DOHH2 (cell line): ENCODE measurements around the gene KRT77.

Experiments used
- H3F3A ChIP-seq: fragments of 200-600 bp; sonication (generic), shearing (Covaris generic); 2 replicates; pipeline ENCODE4 v1.6.0; 2016; ENCODE audit warnings: antibody characterized with exemption, mild to moderate bottlenecking; ENCODE audit not compliant: control insufficient read depth, insufficient read depth
- H3K27ac ChIP-seq: fragments of 200-600 bp; sonication (generic); 2 replicates; pipeline ENCODE4 v1.5.1; 2014; ENCODE audit warnings: low read depth, mild to moderate bottlenecking, low read length, moderate library complexity
- H3K27me3 ChIP-seq: fragments of 200-600 bp; sonication (generic); 2 replicates; pipeline ENCODE4 v1.6.1; 2014; ENCODE audit warnings: mild to moderate bottlenecking, low read length, mixed read lengths; ENCODE audit not compliant: control insufficient read depth
- H3K36me3 ChIP-seq: fragments of 200-600 bp; sonication (generic); 2 replicates; pipeline ENCODE4 v1.6.1; 2014; ENCODE audit warnings: mild to moderate bottlenecking, low read length, moderate library complexity, mixed read lengths; ENCODE audit not compliant: control insufficient read depth
- H3K4me1 ChIP-seq: fragments of 200-600 bp; sonication (generic); 2 replicates; pipeline ENCODE4 v1.6.1; 2014; ENCODE audit warnings: mild to moderate bottlenecking, low read length, mixed read lengths; ENCODE audit not compliant: control insufficient read depth
- H3K4me2 ChIP-seq: fragments of 200-600 bp; sonication (generic); 2 replicates; pipeline ENCODE4 v1.6.0; 2014; ENCODE audit warnings: mild to moderate bottlenecking, low read length, moderate library complexity
- H3K4me3 ChIP-seq: fragments of 200-600 bp; sonication (generic); 2 replicates; pipeline ENCODE4 v1.5.1; 2014; ENCODE audit warnings: mild to moderate bottlenecking, low read length, mixed read lengths
- H3K79me2 ChIP-seq: fragments of 200-600 bp; sonication (generic); 2 replicates; pipeline ENCODE4 v1.6.1; 2014; ENCODE audit warnings: mild to moderate bottlenecking, low read length, mixed read lengths; ENCODE audit not compliant: control insufficient read depth
- H3K9me2 ChIP-seq: fragments of 200-600 bp; sonication (generic); replicated peaks from 2 replicates; pipeline ENCODE4 v1.6.1; 2014; ENCODE audit warnings: mild to moderate bottlenecking, low read length, mixed read lengths; ENCODE audit not compliant: control insufficient read depth
- H3K9me3 ChIP-seq: fragments of 200-600 bp; sonication (generic); 2 replicates; pipeline ENCODE4 v1.6.1; 2014; ENCODE audit warnings: antibody characterized with exemption, low read length, mixed read lengths; ENCODE audit not compliant: control insufficient read depth, insufficient read depth
- H4K20me1 ChIP-seq: fragments of 200-600 bp; sonication (generic); 2 replicates; pipeline ENCODE4 v1.6.0; 2014; ENCODE audit warnings: low read depth, mild to moderate bottlenecking, antibody characterized with exemption, low read length, moderate library complexity; ENCODE audit not compliant: control insufficient read depth, insufficient read depth
- EZH2phosphoT487 ChIP-seq: fragments of 200-600 bp; sonication (generic); IDR thresholded peaks from 2 replicates; pipeline ENCODE4 v1.6.1; 2017; ENCODE audit warnings: borderline replicate concordance, mild to moderate bottlenecking, antibody characterized with exemption, low read length, moderate library complexity, mixed read lengths
- TF ChIP-seq, protein P1 (sequence below): fragments of 200-600 bp; sonication (generic); IDR thresholded peaks from one replicate; pipeline ENCODE4 v1.5.1; 2014; ENCODE audit warnings: antibody characterized with exemption, mild to moderate bottlenecking, low read depth, low read length; ENCODE audit not compliant: poor library complexity, severe bottlenecking

KRT77 gene

DNA sequence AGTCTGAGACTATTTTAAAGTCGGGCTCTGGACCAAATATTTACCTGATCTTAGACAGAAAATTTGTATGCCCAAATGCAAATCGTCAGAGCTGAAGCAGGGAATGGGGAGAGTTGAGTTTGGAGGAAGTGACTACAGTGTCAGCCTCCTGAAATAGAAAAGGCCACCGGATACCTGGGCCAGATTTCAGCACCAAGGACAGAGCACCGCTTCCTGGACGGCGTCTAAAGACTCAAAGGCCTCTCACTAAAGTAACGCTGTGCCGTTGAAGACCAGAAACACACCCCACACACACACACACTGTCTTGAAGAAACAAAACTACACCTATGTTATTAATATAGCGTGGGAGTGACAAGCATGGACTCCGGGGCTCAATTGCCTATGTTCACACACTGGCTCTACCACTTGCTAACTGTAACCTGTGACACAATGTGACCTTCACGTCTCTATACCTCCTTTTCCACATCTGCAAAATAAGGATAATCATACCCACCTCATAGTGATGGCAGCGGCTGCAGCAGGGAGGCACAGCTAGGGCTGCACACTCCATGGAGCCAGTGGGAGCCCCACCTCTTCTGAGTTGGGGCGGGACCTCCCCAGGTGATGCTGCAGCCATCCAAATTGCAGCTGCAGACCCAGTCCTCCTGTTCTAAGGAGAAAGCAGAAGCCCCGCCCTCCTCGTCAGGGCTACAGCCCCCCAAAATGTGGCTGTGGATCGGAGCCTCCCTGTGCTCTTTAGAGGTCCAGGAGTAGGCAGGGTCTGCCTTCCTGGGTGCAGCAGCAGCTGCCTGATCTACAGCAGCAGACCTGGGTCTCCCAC lies 38.3 kb upstream of the KRT77 start:
- no peak overlapping the region for H3K27ac ChIP-seq
- no peak overlapping the region for H3K4me2 ChIP-seq

DNA sequence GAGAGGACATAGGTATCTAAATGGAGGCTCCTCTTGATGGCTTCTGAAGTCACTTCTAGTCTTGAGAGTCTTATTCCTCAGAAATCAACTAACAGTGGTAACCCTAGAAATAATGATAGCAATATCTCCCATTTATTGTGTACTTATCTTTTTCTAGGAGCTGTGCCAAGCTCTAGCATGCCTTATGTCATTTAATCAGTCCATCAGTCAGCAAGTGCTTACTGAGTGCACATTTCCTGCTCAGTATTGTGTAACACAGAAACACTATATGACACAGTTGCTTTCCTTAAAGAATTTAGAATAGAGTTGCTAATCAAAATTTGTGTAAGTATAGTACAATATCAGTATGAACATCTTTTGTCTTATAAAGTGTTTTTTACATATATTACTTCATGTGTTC lies 37.3 kb upstream of the KRT77 start:
- H3K79me2 ChIP-seq: no peaks in the 10 kb centered on the region
- H3K27ac ChIP-seq: no peak overlapping the region
- H3K36me3 ChIP-seq: no peaks in the 10 kb centered on the region
- H3K9me2 ChIP-seq: no peaks in the 10 kb centered on the region
- no peaks in the 10 kb centered on the region for H3K4me1 ChIP-seq
- H3K27me3 ChIP-seq: no peaks in the 10 kb centered on the region
- H3F3A ChIP-seq: no peaks in the 10 kb centered on the region
- no peak overlapping the region for H3K4me2 ChIP-seq
- no peaks in the 10 kb centered on the region for H3K9me3 ChIP-seq
- no peak for TF ChIP-seq EZH2phosphoT487
- TF ChIP-seq, protein P1, sequence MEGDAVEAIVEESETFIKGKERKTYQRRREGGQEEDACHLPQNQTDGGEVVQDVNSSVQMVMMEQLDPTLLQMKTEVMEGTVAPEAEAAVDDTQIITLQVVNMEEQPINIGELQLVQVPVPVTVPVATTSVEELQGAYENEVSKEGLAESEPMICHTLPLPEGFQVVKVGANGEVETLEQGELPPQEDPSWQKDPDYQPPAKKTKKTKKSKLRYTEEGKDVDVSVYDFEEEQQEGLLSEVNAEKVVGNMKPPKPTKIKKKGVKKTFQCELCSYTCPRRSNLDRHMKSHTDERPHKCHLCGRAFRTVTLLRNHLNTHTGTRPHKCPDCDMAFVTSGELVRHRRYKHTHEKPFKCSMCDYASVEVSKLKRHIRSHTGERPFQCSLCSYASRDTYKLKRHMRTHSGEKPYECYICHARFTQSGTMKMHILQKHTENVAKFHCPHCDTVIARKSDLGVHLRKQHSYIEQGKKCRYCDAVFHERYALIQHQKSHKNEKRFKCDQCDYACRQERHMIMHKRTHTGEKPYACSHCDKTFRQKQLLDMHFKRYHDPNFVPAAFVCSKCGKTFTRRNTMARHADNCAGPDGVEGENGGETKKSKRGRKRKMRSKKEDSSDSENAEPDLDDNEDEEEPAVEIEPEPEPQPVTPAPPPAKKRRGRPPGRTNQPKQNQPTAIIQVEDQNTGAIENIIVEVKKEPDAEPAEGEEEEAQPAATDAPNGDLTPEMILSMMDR: no peak
- H3K4me3 ChIP-seq: no peak overlapping the region
- H4K20me1 ChIP-seq: no peaks in the 10 kb centered on the region

More for the DNA sequence above, 38.3 kb upstream of the KRT77 start:
- no peak for TF ChIP-seq EZH2phosphoT487
- no peaks in the 10 kb centered on the region for H3K4me1 ChIP-seq
- H3K9me2 ChIP-seq: no peaks in the 10 kb centered on the region
- H3K79me2 ChIP-seq: no peaks in the 10 kb centered on the region
- no peak overlapping the region for H3K4me3 ChIP-seq
- no peaks in the 10 kb centered on the region for H3K36me3 ChIP-seq
- H3F3A ChIP-seq: no peaks in the 10 kb centered on the region
- no peaks in the 10 kb centered on the region for H3K9me3 ChIP-seq
- no peaks in the 10 kb centered on the region for H4K20me1 ChIP-seq
- no peaks in the 10 kb centered on the region for H3K27me3 ChIP-seq

DNA sequence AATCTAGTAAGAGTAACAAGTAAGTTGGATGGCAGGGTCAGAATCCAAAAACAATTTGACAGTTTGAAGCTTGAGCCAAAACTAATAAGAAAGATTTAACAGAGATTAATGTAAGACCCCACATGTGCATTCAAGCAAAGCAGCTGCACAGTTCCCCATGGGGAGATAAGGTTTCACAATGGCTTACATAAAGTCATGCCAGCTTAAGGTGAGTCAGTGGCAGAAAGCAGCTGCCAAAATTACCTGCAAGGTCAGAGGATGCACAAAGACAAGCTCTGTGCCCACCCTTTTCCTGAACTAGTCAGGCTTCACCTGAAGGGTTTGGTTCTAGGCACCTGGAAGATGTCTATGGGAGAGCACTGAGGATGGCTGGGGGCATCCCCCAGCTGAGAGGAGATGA lies 36.6 kb upstream of the KRT77 start:
- Histone ChIP-seq H3K9me3 (no peaks in the 10 kb centered on the region), H3K4me3 (no peak overlapping the region), H3K4me1 (no peaks in the 10 kb centered on the region), H3K79me2 (no peaks in the 10 kb centered on the region), H3K36me3 (no peaks in the 10 kb centered on the region), H3F3A (no peaks in the 10 kb centered on the region), H4K20me1 (no peaks in the 10 kb centered on the region), H3K9me2 (no peaks in the 10 kb centered on the region), H3K4me2 (no peak overlapping the region), H3K27me3 (no peaks in the 10 kb centered on the region), H3K27ac (no peak overlapping the region)
- TF ChIP-seq EZH2phosphoT487: no peak
- TF ChIP-seq, protein P1: no peak
